ENCODE data around the gene SLC2A4.
A peak's percentile ranks its signal among the peaks of the same experiment; 100 is the strongest.

The SLC2A4 gene

DNA sequence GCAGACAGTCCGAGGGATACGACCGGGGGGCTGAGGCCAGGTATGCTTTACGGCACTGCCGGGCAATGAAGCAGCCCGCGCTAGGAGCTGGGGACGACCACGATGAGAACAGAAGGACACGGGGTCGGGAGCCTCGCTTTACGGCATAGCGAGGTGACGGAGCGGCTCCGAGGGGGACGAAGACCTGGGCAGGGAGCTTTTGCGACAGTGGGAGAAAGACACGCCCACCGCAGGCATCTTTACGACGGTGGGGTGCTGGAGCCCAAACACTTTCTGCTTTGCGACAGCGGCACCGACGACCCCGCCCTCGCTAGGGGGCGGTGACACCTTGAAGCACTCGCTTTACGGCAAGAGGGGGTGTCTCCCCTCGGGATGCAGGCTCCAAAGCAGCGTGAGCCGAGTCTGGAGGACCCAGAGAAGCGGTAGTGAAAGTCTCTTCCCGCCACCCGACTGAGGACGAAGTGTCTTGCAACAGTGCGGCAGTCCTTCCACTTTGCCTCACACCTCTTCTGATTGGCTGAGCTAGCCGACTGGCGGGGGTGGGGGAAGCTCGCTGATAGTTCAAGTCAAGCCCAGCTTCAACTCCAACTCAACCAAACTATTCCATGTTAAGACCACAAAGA is 48.0 kb downstream of the SLC2A4 start:
- Histone ChIP-seq H2BK120ac (ENCODE audit: low read depth, low read length) (no peak overlapping the region), H2BK12ac (ENCODE audit: low read length in 2 of 2) (peak overlapping the region in 1 of 2 experiments; percentile 75), H4K8ac (ENCODE audit: low read length) (peak overlapping the region; percentile 64), H3K4me2 (ENCODE audit: low read length, poor library complexity, severe bottlenecking) (peak overlapping the region; percentile 97), H3K27me3 (ENCODE audit: control insufficient read depth in 1 of 2, insufficient read depth in 1 of 2, low read length in 2 of 2) (peaks cover under 1 to 1% of the 10 kb centered on the region in 2 experiments), H3K4me3 (ENCODE audit: insufficient read depth in 1 of 2, low read depth in 1 of 2, low read length in 2 of 2) (peak overlapping the region; percentile 76 to 100), H3K14ac (ENCODE audit: low read length in 2 of 2) (no peak overlapping the region), H4K91ac (ENCODE audit: low read length) (peak overlapping the region; percentile 91), H3K18ac (ENCODE audit: low read depth in 1 of 2, low read length in 2 of 2) (peak overlapping the region; percentile 64 to 91), H3K27ac (ENCODE audit: low read length, poor library complexity, severe bottlenecking) (peak overlapping the region; percentile 88), H2AK5ac (ENCODE audit: low read length, severe bottlenecking) (no peak overlapping the region), H3K36me3 (ENCODE audit: control insufficient read depth in 1 of 2, insufficient read depth in 2 of 2, low read depth in 1 of 2, low read length in 2 of 2) (peaks cover 22 to 26% of the 10 kb centered on the region in 2 experiments), H2BK5ac (ENCODE audit: low read depth, low read length, poor library complexity, severe bottlenecking) (peak overlapping the region; percentile 48), H3K4me1 (ENCODE audit: control insufficient read depth, insufficient read depth, low read depth, low read length) (peaks cover 19% of the 10 kb centered on the region), H3K79me1 (replicated peaks; ENCODE audit: low read length, poor library complexity, severe bottlenecking) (peaks cover 28% of the 10 kb centered on the region), H3K4ac (ENCODE audit: low read depth in 1 of 2, low read length in 2 of 2) (peak overlapping the region in 1 of 2 experiments; percentile 81), H3K9ac (ENCODE audit: low read length) (peak overlapping the region; percentile 93), H2AFZ (ENCODE audit: low read depth, low read length) (peak overlapping the region; percentile 79), H3K9me3 (ENCODE audit: control insufficient read depth, low read length) (no peaks in the 10 kb centered on the region), H2BK15ac (ENCODE audit: low read depth, poor library complexity, severe bottlenecking) (peak overlapping the region; percentile 50), H3K23ac (ENCODE audit: low read length in 2 of 2) (no peak overlapping the region)
- peak; percentile 99 for DNase-seq
- WGBS: under 1% methylated on average over 43 of the region's 43 CpGs

DNA sequence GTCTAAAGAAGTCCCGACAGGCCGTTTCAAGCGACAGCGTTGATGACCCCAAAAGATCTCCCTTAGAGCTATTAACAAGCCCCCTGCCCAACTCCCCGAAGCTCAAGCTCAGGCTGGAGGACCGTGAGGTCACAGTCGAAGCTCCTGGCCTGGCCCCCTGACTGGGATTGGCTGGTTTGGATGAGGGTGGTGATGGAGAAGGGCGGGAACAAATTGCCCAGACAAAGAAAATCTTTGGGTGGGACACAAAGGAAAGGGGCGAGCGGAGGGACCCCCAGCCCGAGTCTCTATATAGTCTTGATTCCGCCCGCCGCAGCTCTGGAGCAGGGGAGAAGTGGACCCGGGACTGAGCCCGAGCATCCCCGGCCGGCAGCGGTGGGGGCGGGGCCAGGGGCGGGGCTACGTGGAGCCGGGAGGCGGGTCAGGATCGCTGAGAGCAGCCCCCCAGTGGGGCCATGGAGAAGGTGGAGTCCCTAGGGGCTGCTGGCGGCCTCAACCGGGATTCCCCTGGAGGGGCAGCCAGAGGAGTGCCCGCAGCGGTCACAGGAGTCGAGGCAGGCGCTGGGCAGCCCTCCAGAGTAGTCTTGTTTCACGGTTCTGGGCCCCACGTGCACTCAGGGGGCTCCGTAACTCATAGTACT is 48.6 kb downstream of the SLC2A4 start:
- Histone ChIP-seq H3K4me1 (ENCODE audit: control insufficient read depth, insufficient read depth, low read depth, low read length) (peaks cover 19% of the 10 kb centered on the region), H3K27me3 (ENCODE audit: control insufficient read depth in 1 of 2, insufficient read depth in 1 of 2, low read length in 2 of 2) (peaks cover 6 to 8% of the 10 kb centered on the region in 2 experiments), H3K23ac (ENCODE audit: low read length in 2 of 2) (no peak overlapping the region), H3K9me3 (ENCODE audit: control insufficient read depth, low read length) (no peaks in the 10 kb centered on the region), H3K14ac (ENCODE audit: low read length in 2 of 2) (no peak overlapping the region), H3K18ac (ENCODE audit: low read depth in 1 of 2, low read length in 2 of 2) (peak overlapping the region; percentile 46 to 64), H2BK15ac (ENCODE audit: low read depth, poor library complexity, severe bottlenecking) (peak overlapping the region; percentile 26), H2BK5ac (ENCODE audit: low read depth, low read length, poor library complexity, severe bottlenecking) (no peak overlapping the region), H4K8ac (ENCODE audit: low read length) (peak overlapping the region; percentile 64), H3K4me3 (ENCODE audit: insufficient read depth in 1 of 2, low read depth in 1 of 2, low read length in 2 of 2) (peak overlapping the region; percentile 76 to 100), H3K36me3 (ENCODE audit: control insufficient read depth in 1 of 2, insufficient read depth in 2 of 2, low read depth in 1 of 2, low read length in 2 of 2) (peaks cover 17 to 20% of the 10 kb centered on the region in 2 experiments), H2AFZ (ENCODE audit: low read depth, low read length) (peak overlapping the region; percentile 79), H3K9ac (ENCODE audit: low read length) (peak overlapping the region; percentile 93), H4K91ac (ENCODE audit: low read length) (peak overlapping the region; percentile 25), H2BK120ac (ENCODE audit: low read depth, low read length) (no peak overlapping the region), H2AK5ac (ENCODE audit: low read length, severe bottlenecking) (no peak overlapping the region), H3K79me1 (replicated peaks; ENCODE audit: low read length, poor library complexity, severe bottlenecking) (peaks cover 24% of the 10 kb centered on the region), H3K4ac (ENCODE audit: low read depth in 1 of 2, low read length in 2 of 2) (peak overlapping the region; percentile 15 to 76), H3K27ac (ENCODE audit: low read length, poor library complexity, severe bottlenecking) (peak overlapping the region; percentile 88), H3K4me2 (ENCODE audit: low read length, poor library complexity, severe bottlenecking) (peak overlapping the region; percentile 97), H2BK12ac (ENCODE audit: low read length in 2 of 2) (peak overlapping the region in 1 of 2 experiments; percentile 57)
- DNase-seq: peak; percentile 93
- 5% methylated on average over 34 of the region's 34 CpGs for WGBS

DNA sequence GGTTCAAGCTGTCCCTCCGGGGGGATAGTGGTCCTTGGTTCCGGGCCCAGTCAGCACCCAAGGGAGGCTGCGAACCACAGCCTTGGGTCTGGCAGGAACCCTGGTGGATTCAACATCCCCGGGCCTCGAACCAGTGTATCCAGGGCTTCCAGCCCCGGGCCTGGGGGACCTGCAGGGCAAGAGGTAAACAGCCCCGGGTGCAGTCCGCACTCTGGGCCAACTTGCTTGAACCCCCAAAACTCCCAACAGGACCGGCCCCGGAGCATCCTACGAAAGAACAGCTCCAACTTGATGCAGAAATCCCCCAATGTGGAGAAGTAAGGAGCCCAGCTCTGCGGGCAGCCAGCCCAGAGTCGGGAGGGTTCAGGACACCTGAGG is 49.1 kb downstream of the SLC2A4 start:
- Histone ChIP-seq H3K9me3 (ENCODE audit: control insufficient read depth, low read length) (no peaks in the 10 kb centered on the region), H3K14ac (ENCODE audit: low read length in 2 of 2) (no peak overlapping the region), H3K4ac (ENCODE audit: low read depth in 1 of 2, low read length in 2 of 2) (peak overlapping the region; percentile 15 to 76), H2BK5ac (ENCODE audit: low read depth, low read length, poor library complexity, severe bottlenecking) (no peak overlapping the region), H2BK120ac (ENCODE audit: low read depth, low read length) (no peak overlapping the region), H2AK5ac (ENCODE audit: low read length, severe bottlenecking) (no peak overlapping the region), H3K27ac (ENCODE audit: low read length, poor library complexity, severe bottlenecking) (peak overlapping the region; percentile 6), H3K4me1 (ENCODE audit: control insufficient read depth, insufficient read depth, low read depth, low read length) (peaks cover 19% of the 10 kb centered on the region), H4K8ac (ENCODE audit: low read length) (peak overlapping the region; percentile 54), H4K91ac (ENCODE audit: low read length) (peak overlapping the region; percentile 65), H3K18ac (ENCODE audit: low read depth in 1 of 2, low read length in 2 of 2) (peak overlapping the region in 1 of 2 experiments; percentile 46), H3K4me2 (ENCODE audit: low read length, poor library complexity, severe bottlenecking) (peak overlapping the region; percentile 97), H2BK12ac (ENCODE audit: low read length in 2 of 2) (peak overlapping the region in 1 of 2 experiments; percentile 57), H3K4me3 (ENCODE audit: insufficient read depth in 1 of 2, low read depth in 1 of 2, low read length in 2 of 2) (peak overlapping the region in 1 of 2 experiments; percentile 100), H2BK15ac (ENCODE audit: low read depth, poor library complexity, severe bottlenecking) (peak overlapping the region; percentile 26), H2AFZ (ENCODE audit: low read depth, low read length) (peak overlapping the region; percentile 48), H3K79me1 (replicated peaks; ENCODE audit: low read length, poor library complexity, severe bottlenecking) (peaks cover 22% of the 10 kb centered on the region), H3K9ac (ENCODE audit: low read length) (peak overlapping the region; percentile 93), H3K36me3 (ENCODE audit: control insufficient read depth in 1 of 2, insufficient read depth in 2 of 2, low read depth in 1 of 2, low read length in 2 of 2) (peaks cover 12 to 15% of the 10 kb centered on the region in 2 experiments), H3K23ac (ENCODE audit: low read length in 2 of 2) (no peak overlapping the region), H3K27me3 (ENCODE audit: control insufficient read depth in 1 of 2, insufficient read depth in 1 of 2, low read length in 2 of 2) (peaks cover 9 to 13% of the 10 kb centered on the region in 2 experiments)
- 90% methylated on average over 13 of the region's 13 CpGs for WGBS
- DNase-seq: no peak

DNA sequence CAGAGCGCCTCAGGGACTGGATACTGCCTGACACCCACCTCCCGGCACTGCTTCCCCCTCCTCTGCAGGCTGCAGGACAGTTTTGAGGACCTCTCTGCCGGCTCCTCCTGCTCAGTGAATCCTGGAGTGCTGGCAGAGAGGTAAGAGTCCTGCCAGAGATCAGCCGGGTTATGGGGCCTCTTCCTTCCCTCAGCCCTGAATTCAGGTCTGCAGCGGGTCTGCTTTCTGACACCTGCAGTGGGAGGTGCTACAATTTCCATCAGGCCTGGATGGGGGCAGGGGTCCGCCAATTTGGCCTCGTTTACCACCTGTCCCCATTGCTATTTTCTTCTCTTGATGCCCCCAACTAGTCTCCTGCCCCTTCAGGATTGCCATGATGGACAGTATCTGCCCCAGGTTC is 50.6 kb downstream of the SLC2A4 start:
- H3K27me3 ChIP-seq (ENCODE audit: control insufficient read depth in 1 of 2, insufficient read depth in 1 of 2, low read length in 2 of 2): peaks cover 9 to 27% of the 10 kb centered on the region in 2 experiments
- no peak overlapping the region for H4K91ac ChIP-seq (ENCODE audit: low read length)
- H2BK120ac ChIP-seq (ENCODE audit: low read depth, low read length): no peak overlapping the region
- no peak overlapping the region for H2AK5ac ChIP-seq (ENCODE audit: low read length, severe bottlenecking)
- no peak overlapping the region for H3K4ac ChIP-seq (ENCODE audit: low read depth in 1 of 2, low read length in 2 of 2)
- H3K9ac ChIP-seq (ENCODE audit: low read length): no peak overlapping the region
- H3K4me2 ChIP-seq (ENCODE audit: low read length, poor library complexity, severe bottlenecking): no peak overlapping the region
- H3K23ac ChIP-seq (ENCODE audit: low read length in 2 of 2): no peak overlapping the region
- no peak for DNase-seq
- H3K4me1 ChIP-seq (ENCODE audit: control insufficient read depth, insufficient read depth, low read depth, low read length): peaks cover 17% of the 10 kb centered on the region
- no peak overlapping the region for H3K14ac ChIP-seq (ENCODE audit: low read length in 2 of 2)
- 70% methylated on average over 7 of the region's 7 CpGs for WGBS
- H2AFZ ChIP-seq (ENCODE audit: low read depth, low read length): no peak overlapping the region
- peaks cover 10% of the 10 kb centered on the region for H3K79me1 ChIP-seq (replicated peaks; ENCODE audit: low read length, poor library complexity, severe bottlenecking)
- H3K9me3 ChIP-seq (ENCODE audit: control insufficient read depth, low read length): no peaks in the 10 kb centered on the region
- no peak overlapping the region for H4K8ac ChIP-seq (ENCODE audit: low read length)
- H2BK15ac ChIP-seq (ENCODE audit: low read depth, poor library complexity, severe bottlenecking): no peak overlapping the region
- H3K36me3 ChIP-seq (ENCODE audit: control insufficient read depth in 1 of 2, insufficient read depth in 2 of 2, low read depth in 1 of 2, low read length in 2 of 2): peaks cover 0 to 1% of the 10 kb centered on the region in 2 experiments
- H3K27ac ChIP-seq (ENCODE audit: low read length, poor library complexity, severe bottlenecking): no peak overlapping the region
- no peak overlapping the region for H3K18ac ChIP-seq (ENCODE audit: low read depth in 1 of 2, low read length in 2 of 2)
- H2BK5ac ChIP-seq (ENCODE audit: low read depth, low read length, poor library complexity, severe bottlenecking): no peak overlapping the region
- H2BK12ac ChIP-seq (ENCODE audit: low read length in 2 of 2): no peak overlapping the region
- H3K4me3 ChIP-seq (ENCODE audit: insufficient read depth in 1 of 2, low read depth in 1 of 2, low read length in 2 of 2): no peak overlapping the region

Data from mesenchymal stem cell (in vitro differentiated cells and primary cell).